ENCODE results near the gene SALL4.
"Not testable (repeated sequence)": the region's sequence is repeated elsewhere in the genome, so short reads cannot be mapped to it uniquely, and the experiment has no call there.

SALL4 gene

GRCh38 chr20:51801122-51801822, 1.0 kb downstream of the SALL4 start:
- DNase-seq = no peak

- DNase-seq = no peak
Measured at GRCh38 chr20:51800872-51801121, 1.5 kb downstream of the SALL4 start.

GRCh38 chr20:51800060-51800871, 2.1 kb downstream of the SALL4 start:
- no peak for DNase-seq

GRCh38 chr20:51799401-51799860, 2.9 kb downstream of the SALL4 start:
- DNase-seq = no peak

GRCh38 chr20:51797357-51798025, 4.8 kb downstream of the SALL4 start:
- DNase-seq = no peak

GRCh38 chr20:51796340-51796739, 6.0 kb downstream of the SALL4 start:
- no peak for DNase-seq

GRCh38 chr20:51792960-51793359, 9.4 kb downstream of the SALL4 start:
- DNase-seq = no peak

GRCh38 chr20:51791626-51792025, 10.7 kb downstream of the SALL4 start:
- DNase-seq = no peak

- no peak for DNase-seq
Measured at GRCh38 chr20:51790256-51790655, 12.1 kb downstream of the SALL4 start.

GRCh38 chr20:51789434-51789833, 12.9 kb downstream of the SALL4 start:
- DNase-seq = no peak

- DNase-seq = no peak
Measured at GRCh38 chr20:51788822-51789221, 13.5 kb downstream of the SALL4 start.

- DNase-seq = no peak
Measured at GRCh38 chr20:51784299-51784698, 18.0 kb downstream of the SALL4 start.

GRCh38 chr20:51778229-51778759, 24.0 kb downstream of the SALL4 start:
- DNase-seq = not testable (repeated sequence)

GRCh38 chr20:51775241-51775640, 27.1 kb downstream of the SALL4 start:
- DNase-seq = no peak

GRCh38 chr20:51772236-51772635, 30.1 kb downstream of the SALL4 start:
- DNase-seq = no peak

- DNase-seq = no peak
Measured at GRCh38 chr20:51769976-51770615, 32.2 kb downstream of the SALL4 start.

GRCh38 chr20:51768759-51769517, 33.4 kb downstream of the SALL4 start:
- peak; percentile 18 for DNase-seq

- DNase-seq = no peak
Measured at GRCh38 chr20:51767867-51768758, 34.2 kb downstream of the SALL4 start, which contains the start of gene ATP9A. ATP9A (minus strand) TSS chr20:51768390; CDS start chr20:51768369, 21 bp downstream.

- DNase-seq = no peak
Measured at GRCh38 chr20:51766994-51767866, 35.1 kb downstream of the SALL4 start.

GRCh38 chr20:51765381-51765780, 36.9 kb downstream of the SALL4 start:
- DNase-seq = not testable (repeated sequence)

Data from NK-92 treated with Interleukin-12 subunit alpha and Interleukin-12 subunit beta, amount 100 ng/mL, for 24 hours (cell line).